Left kidney (tissue), 8 donors: ENCODE data around the gene MS4A7. TPM values are rescaled to one million over a fixed set of nuclear protein-coding genes. Genes with fewer than 3 reads are reported as not detected.
"Not testable (repeated sequence)": the region's sequence is repeated elsewhere in the genome, so short reads cannot be mapped to it uniquely, and the experiment has no call there.

ENCODE experiments used
- DNase-seq: peaks from one replicate; pipeline ENCODE4 v3.0.0-alpha.2; 2013
- long read RNA-seq, 8 donors: transcript quantifications; one replicate each; lab custom pipeline, GENCODE V29; 2026
- polyA plus RNA-seq: library from polyadenylated mRNA; unstranded; fragments of 120-200 nt; gene quantifications from one replicate; pipeline ENCODE4 v1.2.1, GENCODE V29; 2013; ENCODE audit not compliant: insufficient read length

MS4A7 gene
- 5.7 TPM for polyA plus RNA-seq
- long read RNA-seq, donor 1, partial matches to known transcripts = 0 of 1 reads
- long read RNA-seq, donor 1, other reads (novel, unspliced or antisense) = 0 of 1 reads
- long read RNA-seq, donor 2, partial matches to known transcripts = 0 of 1 reads
- long read RNA-seq, donor 2, other reads (novel, unspliced or antisense) = 0 of 1 reads
- long read RNA-seq, donor 3, partial matches to known transcripts = 0 of 1 reads
- long read RNA-seq, donor 3, other reads (novel, unspliced or antisense) = 0 of 1 reads
- long read RNA-seq, donor 4 = 0 reads
- long read RNA-seq, donor 5, partial matches to known transcripts = 0 of 1 reads
- long read RNA-seq, donor 5, other reads (novel, unspliced or antisense) = 0 of 1 reads
- long read RNA-seq, donor 6, partial matches to known transcripts = 0 of 1 reads
- long read RNA-seq, donor 6, other reads (novel, unspliced or antisense) = 0 of 1 reads
- long read RNA-seq, donor 7, partial matches to known transcripts = 0 of 2 reads
- long read RNA-seq, donor 7, other reads (novel, unspliced or antisense) = 0 of 2 reads
- long read RNA-seq, donor 8 = 0 reads

- peak; percentile 11 for DNase-seq
Observed at GRCh38 chr11:60378354-60378753, at the start of gene MS4A7. TSS of gene MS4A7 (plus strand) at chr11:60378532. CDS start at chr11:60383142, 4,610 bp downstream.

- DNase-seq = no peak
Observed at GRCh38 chr11:60332846-60333245, 45.5 kb upstream of the MS4A7 start.

GRCh38 chr11:60334005-60334620, 44.2 kb upstream of the MS4A7 start:
- DNase-seq = peak; percentile 46

GRCh38 chr11:60336767-60337391, 41.5 kb upstream of the MS4A7 start:
- DNase-seq = no peak

- DNase-seq = no peak
Observed at GRCh38 chr11:60338053-60338452, 40.3 kb upstream of the MS4A7 start.

GRCh38 chr11:60339356-60339755, 39.0 kb upstream of the MS4A7 start:
- DNase-seq = no peak

- DNase-seq = no peak
Observed at GRCh38 chr11:60343094-60343704, 35.1 kb upstream of the MS4A7 start.

- DNase-seq = no peak
Observed at GRCh38 chr11:60344146-60344545, 34.2 kb upstream of the MS4A7 start.

- no peak for DNase-seq
Observed at GRCh38 chr11:60345489-60345888, 32.8 kb upstream of the MS4A7 start.

GRCh38 chr11:60347084-60347797, 31.1 kb upstream of the MS4A7 start:
- DNase-seq = no peak

GRCh38 chr11:60348116-60348515, 30.2 kb upstream of the MS4A7 start:
- no peak for DNase-seq

- no peak for DNase-seq
Observed at GRCh38 chr11:60349990-60350389, 28.3 kb upstream of the MS4A7 start.

GRCh38 chr11:60357771-60358170, 20.6 kb upstream of the MS4A7 start:
- DNase-seq = no peak

GRCh38 chr11:60360621-60361020, 17.7 kb upstream of the MS4A7 start:
- no peak for DNase-seq

- no peak for DNase-seq
Observed at GRCh38 chr11:60362241-60362640, 16.1 kb upstream of the MS4A7 start.

GRCh38 chr11:60363542-60364470, 14.5 kb upstream of the MS4A7 start:
- peak; percentile 81 for DNase-seq

- not testable (repeated sequence) for DNase-seq
Observed at GRCh38 chr11:60366262-60366904, 11.9 kb upstream of the MS4A7 start.

GRCh38 chr11:60367009-60367408, 11.3 kb upstream of the MS4A7 start:
- no peak for DNase-seq

GRCh38 chr11:60367896-60368295, 10.4 kb upstream of the MS4A7 start:
- DNase-seq = no peak

- DNase-seq = no peak
Observed at GRCh38 chr11:60370252-60370810, 8.0 kb upstream of the MS4A7 start.
